H1 (cell line): ENCODE results near the gene SLC35F3. TPM values are rescaled to one million over a fixed set of nuclear protein-coding genes. Genes with fewer than 3 reads are reported as not detected.

Experiments used
- CTCF ChIA-PET: fragments of 300-600 bp; sonication (Branson Sonifier 250); formaldehyde crosslinking; loops from one replicate; lab custom pipeline; 2021; ENCODE audit not compliant: partially characterized antibody; lab: Charles Lee
- POLR2A ChIA-PET: fragments of 300-600 bp; sonication (Branson Sonifier 250); formaldehyde crosslinking; loops from one replicate; lab custom pipeline; 2021; ENCODE audit warnings: inconsistent platforms; ENCODE audit not compliant: partially characterized antibody; lab: Charles Lee
- DNase-seq, 2 experiments: peaks; one replicate each; pipeline versions ENCODE4 v3.0.0 to v3.0.0-alpha.2; 2010 to 2022; ENCODE audit warnings: low spot score in 2 of 2, low read depth in 1 of 2, mixed read lengths in 1 of 2
- FAIRE-seq: peaks from 2 replicates; lab custom pipeline; 2011; peaks lifted over from hg19 to GRCh38; lab: Jason Lieb, UNC
- H2AFZ ChIP-seq: 2 replicates; pipeline ENCODE4 v1.8.1; 2012; ENCODE audit warnings: low read length, inconsistent platforms
- H2AK5ac ChIP-seq: 2 replicates; pipeline ENCODE4 v1.6.1; 2013; ENCODE audit warnings: low read depth, low read length
- H2BK120ac ChIP-seq: replicated peaks from 2 replicates; pipeline ENCODE3; 2013; ENCODE audit warnings: low read depth, low read length, inconsistent platforms
- H2BK12ac ChIP-seq: 2 replicates; pipeline ENCODE4 v1.6.1; 2013; ENCODE audit warnings: low read depth, low read length
- H2BK15ac ChIP-seq: 2 replicates; pipeline ENCODE4 v1.6.1; 2013; ENCODE audit warnings: low read length
- H2BK20ac ChIP-seq: 2 replicates; pipeline ENCODE4 v1.6.1; 2013; ENCODE audit warnings: low read length
- H2BK5ac ChIP-seq: 2 replicates; pipeline ENCODE4 v1.6.1; 2013; ENCODE audit warnings: low read depth, low read length
- H3K14ac ChIP-seq: 2 replicates; pipeline ENCODE4 v1.6.1; 2013; ENCODE audit warnings: inconsistent platforms; ENCODE audit not compliant: insufficient read length
- H3K18ac ChIP-seq: 2 replicates; pipeline ENCODE4 v1.6.1; 2013; ENCODE audit warnings: low read length; ENCODE audit errors: extremely low read depth
- H3K23ac ChIP-seq: 2 replicates; pipeline ENCODE4 v1.6.1; 2013; ENCODE audit warnings: inconsistent platforms; ENCODE audit not compliant: insufficient read length
- H3K23me2 ChIP-seq: 2 replicates; pipeline ENCODE4 v1.6.1; 2013; ENCODE audit warnings: low read depth, low read length
- H3K27ac ChIP-seq: 2 replicates; pipeline ENCODE4 v1.6.1; 2011; ENCODE audit warnings: low read depth, low read length, inconsistent platforms
- H3K27me3 ChIP-seq, 4 experiments: replicated peaks in 1 of 4; 1 replicate in 1 of 4; 2 replicates in 3 of 4; pipeline versions ENCODE4 v1.6.1 to v1.8.1; 2011 to 2013; ENCODE audit warnings: low read length in 3 of 4, mild to moderate bottlenecking in 3 of 4, inconsistent platforms in 2 of 4, mixed read lengths in 2 of 4, moderate library complexity in 1 of 4; ENCODE audit not compliant: control insufficient read depth in 3 of 4, insufficient read depth in 3 of 4; ENCODE audit errors: extremely low read depth in 1 of 4
- H3K36me3 ChIP-seq, 4 experiments: 2 replicates each; pipeline versions ENCODE4 v1.6.1 to v1.8.1; 2011 to 2013; ENCODE audit warnings: mild to moderate bottlenecking in 4 of 4, low read length in 3 of 4, moderate library complexity in 2 of 4, control low read depth in 1 of 4, inconsistent platforms in 1 of 4; ENCODE audit not compliant: insufficient read depth in 4 of 4, control insufficient read depth in 2 of 4
- H3K4ac ChIP-seq: replicated peaks from 2 replicates; pipeline ENCODE3; 2013; ENCODE audit warnings: low read length, low read depth, mixed read lengths, inconsistent platforms; ENCODE audit not compliant: insufficient read length
- H3K4me1 ChIP-seq, 4 experiments: replicated peaks in 1 of 4; 1 replicate in 1 of 4; 2 replicates in 3 of 4; pipeline versions ENCODE4 v1.6.1 to v1.8.1; 2011 to 2013; ENCODE audit warnings: low read length in 3 of 4, inconsistent platforms in 2 of 4, mixed read lengths in 1 of 4; ENCODE audit not compliant: insufficient read depth in 4 of 4, control insufficient read depth in 3 of 4
- H3K4me2 ChIP-seq, 2 experiments: 2 replicates each; pipeline versions ENCODE4 v1.6.1 to v1.8.1; 2011 to 2013; ENCODE audit warnings: low read depth in 2 of 2, low read length in 2 of 2, control low read depth in 1 of 2, inconsistent platforms in 1 of 2, mild to moderate bottlenecking in 1 of 2; ENCODE audit not compliant: insufficient read depth in 1 of 2
- H3K4me3 ChIP-seq, 4 experiments: fragments of 200-600, 300-600 bp in 1 of 4; sonication (generic), shearing (Covaris generic), sonication (Bioruptor Twin) in 1 of 4; 2 replicates each; pipeline versions ENCODE4 v1.5.1 to v1.8.1; 2011 to 2016; ENCODE audit warnings: low read length in 4 of 4, low read depth in 3 of 4, control low read depth in 2 of 4, inconsistent platforms in 2 of 4, mild to moderate bottlenecking in 2 of 4, mixed read lengths in 1 of 4, moderate library complexity in 1 of 4; ENCODE audit not compliant: insufficient read depth in 2 of 4; ENCODE audit errors: extremely low read depth in 1 of 4
- H3K56ac ChIP-seq: replicated peaks from 2 replicates; pipeline ENCODE3; 2013; ENCODE audit warnings: low read depth, mild to moderate bottlenecking, mixed read lengths, low read length, inconsistent platforms; ENCODE audit not compliant: insufficient read length
- H3K79me1 ChIP-seq: 2 replicates; pipeline ENCODE4 v1.6.1; 2013; ENCODE audit warnings: low read depth, low read length, control low read depth
- H3K79me2 ChIP-seq, 2 experiments: 2 replicates each; pipeline versions ENCODE4 v1.6.1 to v1.8.1; 2012 to 2013; ENCODE audit warnings: low read length in 2 of 2, mild to moderate bottlenecking in 2 of 2, inconsistent platforms in 1 of 2; ENCODE audit not compliant: insufficient read depth in 2 of 2, control insufficient read depth in 1 of 2
- H3K9ac ChIP-seq, 4 experiments: replicated peaks in 1 of 4; 1 replicate in 1 of 4; 2 replicates in 3 of 4; pipeline versions ENCODE4 v1.6.1 to v1.8.1; 2011 to 2013; ENCODE audit warnings: low read depth in 3 of 4, low read length in 3 of 4, control low read depth in 2 of 4, mild to moderate bottlenecking in 2 of 4, moderate library complexity in 2 of 4, inconsistent platforms in 1 of 4; ENCODE audit errors: extremely low read depth in 1 of 4
- H3K9me3 ChIP-seq, 2 experiments: 2 replicates each; pipeline versions ENCODE4 v1.6.1 to v1.8.1; 2012 to 2013; ENCODE audit warnings: mild to moderate bottlenecking in 2 of 2, moderate library complexity in 2 of 2, control low read depth in 1 of 2, inconsistent platforms in 1 of 2, low read depth in 1 of 2, low read length in 1 of 2, mixed read lengths in 1 of 2; ENCODE audit not compliant: insufficient read depth in 2 of 2
- H4K20me1 ChIP-seq, 2 experiments: replicated peaks in 1 of 2; 2 replicates each; pipeline versions ENCODE3 to v1.8.1; 2011 to 2013; ENCODE audit warnings: inconsistent platforms in 2 of 2, low read length in 2 of 2, mild to moderate bottlenecking in 1 of 2; ENCODE audit not compliant: insufficient read depth in 2 of 2, control insufficient read depth in 1 of 2
- H4K5ac ChIP-seq: 2 replicates; pipeline ENCODE4 v1.6.1; 2013; ENCODE audit warnings: low read length, low read depth, mixed read lengths, inconsistent platforms; ENCODE audit not compliant: insufficient read length
- H4K8ac ChIP-seq: 2 replicates; pipeline ENCODE4 v1.8.0; 2013; ENCODE audit warnings: mild to moderate bottlenecking, moderate library complexity, low read length, inconsistent platforms; ENCODE audit not compliant: insufficient read depth; ENCODE audit errors: extremely low read depth
- H4K91ac ChIP-seq: replicated peaks from 2 replicates; pipeline ENCODE3; 2013; ENCODE audit warnings: low read length, mixed read lengths, inconsistent platforms; ENCODE audit not compliant: insufficient read length
- CEBPB ChIP-seq: IDR thresholded peaks from 2 replicates; pipeline ENCODE4 v1.6.1; 2012; ENCODE audit warnings: low read depth, low read length
- CREB1 ChIP-seq: IDR thresholded peaks from 2 replicates; pipeline ENCODE4 v1.6.1; 2012; ENCODE audit warnings: inconsistent platforms
- KDM5A ChIP-seq: fragments of 200-600 bp; IDR thresholded peaks from 2 replicates; pipeline ENCODE4 v1.7.1; 2012; ENCODE audit warnings: mild to moderate bottlenecking, low read length, inconsistent platforms, mixed read lengths
- POLR2AphosphoS5 ChIP-seq: IDR thresholded peaks from 2 replicates; pipeline ENCODE4 v1.6.1; 2011; ENCODE audit warnings: low read depth, low read length
- SAP30 ChIP-seq: fragments of 300-600 bp; sonication (generic); IDR thresholded peaks from 2 replicates; pipeline ENCODE4 v1.7.1; 2012; ENCODE audit warnings: low read length, moderate library complexity, mild to moderate bottlenecking, inconsistent platforms; ENCODE audit not compliant: insufficient read depth, insufficient replicate concordance
- TCF12 ChIP-seq: IDR thresholded peaks from 2 replicates; pipeline ENCODE4 v1.6.1; 2011; ENCODE audit warnings: low read depth, mild to moderate bottlenecking, low read length
- WGBS, 2 experiments: shearing (Covaris generic) in 1 of 2; methylation state at CpG; one replicate each; pipeline versions ENCODE4 v1.1.6 to v1.1.7; 2013 to 2015; ENCODE audit warnings: low lambda C conversion rate in 2 of 2, mixed read lengths in 2 of 2, inconsistent platforms in 1 of 2, low coverage in 1 of 2, missing lambda C conversion rate in 1 of 2; ENCODE audit not compliant: insufficient replicate concordance in 2 of 2, insufficient coverage in 1 of 2, insufficient read length in 1 of 2; ENCODE audit errors: extremely low coverage in 1 of 2, missing lambda C conversion rate in 1 of 2; 5-methylcytosine and 5-hydroxymethylcytosine counted together
- polyA plus RNA-seq, 7 experiments: library from polyadenylated mRNA; depleted of rRNA in 3 of 7; stranded (reverse) in 5 of 7; unstranded in 2 of 7; fragments of >200 nt in 5 of 7; fragments of 200-250 nt in 2 of 7; gene quantifications; 1 replicate in 5 of 7; 2 replicates in 1 of 7; 4 replicates in 1 of 7; pipeline versions ENCODE4 v1.2.1 to v1.2.3, GENCODE V29; 2011 to 2013; ENCODE audit warnings: missing spikeins in 2 of 7, mixed read lengths in 2 of 7
- total RNA-seq: library from RNA; stranded (reverse); fragmentation: NEBNext Ultra II Directional; extraction: Animal tissue kit (Norgen Biotek cat#: 25700); gene quantifications from 2 replicates; pipeline ENCODE4 v1.2.1, GENCODE V29; 2021
- TF ChIP-seq, protein P1 (sequence below): IDR thresholded peaks from 2 replicates; pipeline ENCODE4 v1.6.1; 2011; ENCODE audit warnings: low read length, improper control_type of control experiment

Gene SLC35F3
- total and polyA plus RNA-seq, 2 of the 8 experiments (the other 6 are each of a cell fraction or from before 2014, with no cell fraction given) = 0.78 to 1.2 TPM

DNA sequence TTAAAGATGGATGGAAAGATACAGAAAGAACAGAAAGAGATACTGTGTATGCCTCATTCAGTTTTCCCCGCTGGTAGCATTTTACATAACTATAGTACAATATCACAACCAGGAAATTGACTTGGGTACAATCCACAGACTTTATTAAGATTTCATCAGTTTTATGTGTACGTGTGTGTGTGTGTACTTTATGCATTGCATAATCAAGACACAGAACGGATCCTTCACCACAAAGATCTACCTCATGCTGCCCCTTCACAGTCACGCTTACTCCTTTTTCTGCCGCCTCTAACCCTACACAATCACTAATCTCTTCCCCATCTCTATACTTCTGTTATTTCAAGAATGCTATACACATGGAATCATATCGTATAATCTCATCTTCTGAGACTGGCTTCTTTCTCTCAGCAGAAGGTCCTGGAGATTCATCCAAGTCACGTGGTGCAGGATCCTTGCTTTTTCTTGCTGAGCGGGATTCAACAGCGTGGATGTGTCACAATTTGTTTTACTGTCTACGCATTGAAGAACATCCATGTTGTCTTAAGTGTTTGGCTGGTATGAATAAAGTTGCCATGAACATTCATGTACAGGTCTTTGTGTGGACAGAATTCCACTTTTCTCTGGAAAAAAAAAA lies 76.7 kb downstream of the SLC35F3 start:
- Histone ChIP-seq H3K4me3 (no peak overlapping the region), H3K14ac (no peak overlapping the region), H3K56ac (no peak overlapping the region), H3K27ac (no peak overlapping the region), H4K20me1 (no peaks in the 10 kb centered on the region), H2BK20ac (no peak overlapping the region), H3K4me2 (no peak overlapping the region), H2BK5ac (no peak overlapping the region), H3K9ac (no peak overlapping the region), H3K36me3 (no peaks in the 10 kb centered on the region), H3K9me3 (no peaks in the 10 kb centered on the region), H3K79me1 (no peaks in the 10 kb centered on the region; the same call in 1 of the 2 replicates), H3K23ac (no peak overlapping the region), H3K79me2 (no peaks in the 10 kb centered on the region), H3K27me3 (no peaks in the 10 kb centered on the region), H3K4me1 (no peaks in the 10 kb centered on the region; a peak in 1 of 7 replicates), H4K91ac (no peak overlapping the region), H2AFZ (no peak overlapping the region), H2BK15ac (no peak overlapping the region), H4K8ac (no peak overlapping the region), H2BK120ac (no peak overlapping the region), H2BK12ac (no peak overlapping the region), H3K4ac (no peak overlapping the region), H3K23me2 (no peaks in the 10 kb centered on the region; the same call in 1 of the 2 replicates), H2AK5ac (no peak overlapping the region), H3K18ac (no peak overlapping the region), H4K5ac (no peak overlapping the region)
- POLR2A ChIA-PET = no interaction called here
- WGBS, 2 experiments = 91% methylated on average over 10 of the region's 10 CpGs; no CpG with 5 or more reads in 1 of the 2 experiments
- TF ChIP-seq SAP30 (no peak), POLR2AphosphoS5 (no peak), CREB1 (no peak), TCF12 (no peak), CEBPB (no peak), KDM5A (no peak)
- TF ChIP-seq, protein P1, sequence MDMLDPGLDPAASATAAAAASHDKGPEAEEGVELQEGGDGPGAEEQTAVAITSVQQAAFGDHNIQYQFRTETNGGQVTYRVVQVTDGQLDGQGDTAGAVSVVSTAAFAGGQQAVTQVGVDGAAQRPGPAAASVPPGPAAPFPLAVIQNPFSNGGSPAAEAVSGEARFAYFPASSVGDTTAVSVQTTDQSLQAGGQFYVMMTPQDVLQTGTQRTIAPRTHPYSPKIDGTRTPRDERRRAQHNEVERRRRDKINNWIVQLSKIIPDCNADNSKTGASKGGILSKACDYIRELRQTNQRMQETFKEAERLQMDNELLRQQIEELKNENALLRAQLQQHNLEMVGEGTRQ = no peak
- CTCF ChIA-PET = interaction anchor here (1.3 kb wide), 1 partner anchor 9 kb away, joined by 3 read pairs; no protein-coding TSS in a partner anchor
- FAIRE-seq (no peak), DNase-seq (no peak)
